HepG2 (cell line): ENCODE results near the gene PVR. TPM values are rescaled to one million over a fixed set of nuclear protein-coding genes. Genes with fewer than 3 reads are reported as not detected.

Experiments used
- ARID2 ChIP-seq: sonication (generic); formaldehyde crosslinking; IDR thresholded peaks from 2 replicates; pipeline ENCODE4 v1.8.1; 2022; ENCODE audit warnings: mild to moderate bottlenecking, missing genetic modification reagents, borderline replicate concordance
- ATF4 ChIP-seq, 2 experiments: fragments of 450-650 bp in 1 of 2; sonication (generic) in 1 of 2; formaldehyde crosslinking; IDR thresholded peaks; 2 replicates each; pipeline versions ENCODE4 v1.5.0 to v1.8.0; 2020 to 2022; ENCODE audit warnings: mild to moderate bottlenecking in 1 of 2, missing genetic modification reagents in 1 of 2
- DZIP1 ChIP-seq: sonication (generic); formaldehyde crosslinking; IDR thresholded peaks from 2 replicates; pipeline ENCODE4 v1.5.0; 2020; ENCODE audit warnings: mild to moderate bottlenecking, missing genetic modification reagents
- FOXP1 ChIP-seq, 2 experiments: fragments of 450-650 bp in 1 of 2; IDR thresholded peaks; 2 replicates each; pipeline ENCODE4 v1.6.1; 2017 to 2018; ENCODE audit warnings: antibody characterized with exemption in 1 of 2
- HBP1 ChIP-seq: IDR thresholded peaks from 2 replicates; pipeline ENCODE4 v1.6.1; 2016; ENCODE audit warnings: low read depth, control low read depth
- HDAC1 ChIP-seq: sonication (generic); formaldehyde crosslinking; IDR thresholded peaks from 2 replicates; pipeline ENCODE4 v1.5.1; 2020; ENCODE audit warnings: mild to moderate bottlenecking, missing genetic modification reagents
- NR2F6 ChIP-seq, 2 experiments: IDR thresholded peaks; 2 replicates each; pipeline ENCODE4 v1.6.1; 2016; ENCODE audit warnings: antibody characterized with exemption in 1 of 2, mild to moderate bottlenecking in 1 of 2
- RBFOX2 ChIP-seq: fragments of 200-400 bp; formaldehyde crosslinking; IDR thresholded peaks from 2 replicates; pipeline ENCODE4 v1.6.1; 2017; ENCODE audit warnings: low read depth, mild to moderate bottlenecking, low read length
- REXO4 ChIP-seq: sonication (generic); formaldehyde crosslinking; IDR thresholded peaks from 2 replicates; pipeline ENCODE4 v1.8.0; 2022; ENCODE audit warnings: missing genetic modification reagents, mild to moderate bottlenecking, borderline replicate concordance
- SSRP1 ChIP-seq: IDR thresholded peaks from 2 replicates; pipeline ENCODE4 v1.6.1; 2016; ENCODE audit warnings: control low read depth
- TRAFD1 ChIP-seq: sonication (generic); formaldehyde crosslinking; IDR thresholded peaks from 2 replicates; pipeline ENCODE4 v1.5.1; 2020; ENCODE audit warnings: missing genetic modification reagents, mild to moderate bottlenecking, borderline replicate concordance
- ZBTB33 ChIP-seq: sonication (generic); formaldehyde crosslinking; IDR thresholded peaks from 2 replicates; pipeline ENCODE4 v1.4.0; 2020; ENCODE audit warnings: missing genetic modification reagents
- ZBTB38 ChIP-seq: sonication (generic); formaldehyde crosslinking; IDR thresholded peaks from 2 replicates; pipeline ENCODE4 v1.5.1; 2020; ENCODE audit warnings: mild to moderate bottlenecking, missing genetic modification reagents
- ZFP91 ChIP-seq: sonication (generic); formaldehyde crosslinking; IDR thresholded peaks from 2 replicates; pipeline ENCODE4 v1.9.0; 2022; ENCODE audit warnings: missing genetic modification reagents, mild to moderate bottlenecking, borderline replicate concordance
- ZNF577 ChIP-seq: sonication (generic); formaldehyde crosslinking; IDR thresholded peaks from 2 replicates; pipeline ENCODE4 v1.4.0; 2020; ENCODE audit warnings: mild to moderate bottlenecking, low read depth, missing genetic modification reagents, borderline replicate concordance
- ZNF615 ChIP-seq: sonication (generic); formaldehyde crosslinking; IDR thresholded peaks from 2 replicates; pipeline ENCODE4 v1.5.0; 2020; ENCODE audit warnings: mild to moderate bottlenecking, missing genetic modification reagents, borderline replicate concordance
- ZNF629 ChIP-seq: sonication (generic); formaldehyde crosslinking; conservative IDR thresholded peaks from 2 replicates; pipeline ENCODE4 v1.5.0; 2020; ENCODE audit warnings: missing genetic modification reagents
- polyA plus RNA-seq, 8 experiments: library from polyadenylated mRNA; depleted of rRNA in 3 of 8; stranded (reverse) in 7 of 8; unstranded in 1 of 8; fragments of >200 nt; fragmentation: Illumina TruSeq in 4 of 8; extraction: Trizol in 4 of 8; gene quantifications; 2 replicates each; pipeline versions ENCODE4 v1.2.1 to v1.2.3, GENCODE V29; 2011 to 2016; ENCODE audit warnings: low read depth in 4 of 8, missing spikeins in 1 of 8, mixed read lengths in 1 of 8; ENCODE audit not compliant: insufficient read depth in 1 of 8
- total RNA-seq, 5 experiments: library from RNA; depleted of rRNA; stranded (reverse); fragments of >200 nt; fragmentation: Illumina TruSeq; extraction: Trizol; gene quantifications; 2 replicates each; pipeline ENCODE4 v1.2.3, GENCODE V29; 2016; ENCODE audit warnings: low read depth in 1 of 5

PVR gene
- total and polyA plus RNA-seq, 2 of the 13 experiments (the other 11 are each of a cell fraction or from before 2014, with no cell fraction given), result 43.4 to 46.6 TPM

GRCh38 chr19:44643605-44644401, at the start of gene PVR (continued):
- TF ChIP-seq REXO4 (CRISPR knock-in tag), result no peak
- no peak for TF ChIP-seq SSRP1 (CRISPR knock-in tag)
- TF ChIP-seq DZIP1, result no peak
- TF ChIP-seq ZNF615 (CRISPR knock-in tag), result no peak
- peak; percentile 59 for TF ChIP-seq ZFP91 (CRISPR knock-in tag)
- TF ChIP-seq HDAC1 (CRISPR knock-in tag), result peak; percentile 74
- no peak for TF ChIP-seq ZBTB33 (CRISPR knock-in tag)
- no peak for TF ChIP-seq ZBTB38 (CRISPR knock-in tag)
- peak; percentile 51; the same call in 1 of the 2 replicates for TF ChIP-seq HBP1 (CRISPR knock-in tag)
- peak; percentile 77; the same call in 1 of the 2 replicates for TF ChIP-seq ARID2 (CRISPR knock-in tag)
- no peak for TF ChIP-seq ZNF577 (CRISPR knock-in tag)
- no peak for TF ChIP-seq FOXP1 (IDR thresholded peaks at IDR 0.05)
- no peak for TF ChIP-seq FOXP1 (CRISPR knock-in tag; IDR thresholded peaks at IDR 0.05)
- peak; percentile 92 for TF ChIP-seq RBFOX2
- TF ChIP-seq ATF4 (CRISPR knock-in tag; IDR thresholded peaks at IDR 0.05), result no peak
- peak; percentile 80 for TF ChIP-seq ZNF629 (CRISPR knock-in tag)
- TF ChIP-seq TRAFD1 (CRISPR knock-in tag), result no peak
- no peak for TF ChIP-seq NR2F6 (IDR thresholded peaks at IDR 0.05)
- TF ChIP-seq NR2F6 (CRISPR knock-in tag; IDR thresholded peaks at IDR 0.05), result no peak
